WI38 (cell line): ENCODE data around the gene CFAP298.
"Not testable (repeated sequence)": the region's sequence is repeated elsewhere in the genome, so short reads cannot be mapped to it uniquely, and the experiment has no call there.

Source experiments
- H3K4me3 ChIP-seq: 2 replicates; pipeline ENCODE4 v1.5.1; 2011; ENCODE audit warnings: low read depth, mild to moderate bottlenecking, control low read depth, low read length
- TF ChIP-seq, protein P1 (sequence below): IDR thresholded peaks from 2 replicates; pipeline ENCODE4 v1.5.1; 2012; ENCODE audit warnings: low read depth, mild to moderate bottlenecking, control low read depth, low read length

Gene CFAP298

DNA sequence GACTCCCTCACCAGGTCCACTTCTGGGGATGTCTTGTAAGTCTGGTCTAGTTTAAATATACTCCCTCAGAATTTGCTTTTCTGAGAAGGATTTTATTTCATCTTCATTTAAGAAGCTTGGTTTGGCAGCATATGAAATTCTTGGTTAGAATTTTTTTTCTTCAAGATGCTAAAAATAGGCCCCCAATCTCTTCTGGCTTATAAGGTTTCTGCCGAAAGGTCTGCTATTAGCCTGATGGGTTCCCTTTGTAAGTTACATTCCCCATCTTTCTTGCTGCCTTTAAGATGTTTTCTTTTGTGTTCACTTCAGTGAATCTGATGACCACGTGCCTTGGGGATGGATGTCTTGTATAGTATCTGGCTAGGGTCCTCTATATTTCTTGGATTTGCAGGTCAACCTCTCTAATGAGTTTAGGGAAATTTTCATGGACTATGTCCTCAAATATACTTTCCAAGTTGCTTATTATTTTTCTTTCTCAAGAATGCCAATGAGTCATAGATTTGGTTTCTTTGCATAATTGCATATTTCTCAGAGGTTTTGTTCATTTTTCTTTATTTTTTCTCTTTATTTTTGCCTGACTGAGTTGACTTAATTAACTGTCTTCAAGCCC is 46.2 kb downstream of the CFAP298 start:
- H3K4me3 ChIP-seq = no peak overlapping the region
- TF ChIP-seq, protein P1, sequence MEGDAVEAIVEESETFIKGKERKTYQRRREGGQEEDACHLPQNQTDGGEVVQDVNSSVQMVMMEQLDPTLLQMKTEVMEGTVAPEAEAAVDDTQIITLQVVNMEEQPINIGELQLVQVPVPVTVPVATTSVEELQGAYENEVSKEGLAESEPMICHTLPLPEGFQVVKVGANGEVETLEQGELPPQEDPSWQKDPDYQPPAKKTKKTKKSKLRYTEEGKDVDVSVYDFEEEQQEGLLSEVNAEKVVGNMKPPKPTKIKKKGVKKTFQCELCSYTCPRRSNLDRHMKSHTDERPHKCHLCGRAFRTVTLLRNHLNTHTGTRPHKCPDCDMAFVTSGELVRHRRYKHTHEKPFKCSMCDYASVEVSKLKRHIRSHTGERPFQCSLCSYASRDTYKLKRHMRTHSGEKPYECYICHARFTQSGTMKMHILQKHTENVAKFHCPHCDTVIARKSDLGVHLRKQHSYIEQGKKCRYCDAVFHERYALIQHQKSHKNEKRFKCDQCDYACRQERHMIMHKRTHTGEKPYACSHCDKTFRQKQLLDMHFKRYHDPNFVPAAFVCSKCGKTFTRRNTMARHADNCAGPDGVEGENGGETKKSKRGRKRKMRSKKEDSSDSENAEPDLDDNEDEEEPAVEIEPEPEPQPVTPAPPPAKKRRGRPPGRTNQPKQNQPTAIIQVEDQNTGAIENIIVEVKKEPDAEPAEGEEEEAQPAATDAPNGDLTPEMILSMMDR = no peak

DNA sequence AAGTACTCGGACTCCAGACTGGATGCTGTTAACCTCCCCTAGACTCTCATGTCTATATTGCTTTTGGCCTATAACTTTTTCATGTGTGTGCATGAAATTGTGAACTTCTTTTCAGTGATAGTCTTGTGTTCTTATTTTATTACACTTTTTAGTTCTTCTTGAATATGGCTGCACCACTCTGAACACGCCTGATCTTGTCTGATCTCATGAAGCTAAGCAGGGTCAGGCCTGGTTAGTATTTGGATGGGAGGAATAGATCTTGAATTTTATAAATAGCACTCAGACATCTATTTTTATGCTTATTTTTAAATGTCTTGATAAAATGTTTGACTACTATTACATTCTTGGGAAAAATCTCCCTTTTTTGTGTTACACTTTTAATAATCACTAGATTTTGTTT is 49.3 kb downstream of the CFAP298 start:
- H3K4me3 ChIP-seq = no peak overlapping the region

DNA sequence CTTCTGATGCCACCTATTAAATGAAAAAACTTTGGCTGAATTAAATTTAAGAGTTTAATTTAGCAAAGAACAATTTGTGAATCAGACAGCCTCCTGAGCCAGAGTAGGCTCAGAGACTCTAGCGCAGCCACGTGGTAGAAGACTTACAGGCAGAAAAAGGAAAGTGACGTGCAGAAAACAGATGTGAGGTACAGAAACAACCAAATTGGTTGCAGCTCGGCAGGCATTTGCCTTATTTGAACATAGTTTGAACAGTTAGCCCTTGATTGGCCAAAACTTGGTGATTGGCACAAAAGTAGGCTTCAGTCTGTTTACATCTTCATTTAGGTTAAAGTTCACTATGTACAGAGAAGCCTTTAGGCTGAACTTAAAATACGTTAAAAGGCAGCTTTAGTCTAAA is 49.8 kb downstream of the CFAP298 start:
- TF ChIP-seq, protein P1 = peak; percentile 21; the same call in 1 of the 2 replicates

More for the DNA sequence above, 49.3 kb downstream of the CFAP298 start:
- TF ChIP-seq, protein P1 = no peak

DNA sequence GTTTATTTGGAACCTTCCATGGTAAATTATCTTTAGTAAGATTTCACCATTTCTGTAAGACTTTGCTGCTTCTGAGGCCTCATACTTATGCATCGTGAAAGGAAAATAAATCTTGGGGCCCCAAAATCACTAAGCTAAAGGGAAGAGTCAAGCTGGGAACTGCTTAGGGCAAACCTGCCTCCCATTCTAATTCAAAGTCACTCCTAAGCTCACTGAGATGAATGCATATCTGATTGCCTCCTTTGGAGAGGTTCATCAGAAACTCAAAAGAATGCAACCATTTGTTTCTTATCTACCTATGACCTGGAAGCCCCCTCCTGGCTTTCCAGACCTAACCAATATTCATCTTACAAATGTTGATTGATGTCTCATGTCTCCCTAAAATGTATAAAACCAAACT is 50.7 kb downstream of the CFAP298 start:
- not testable (repeated sequence) for H3K4me3 ChIP-seq

More for the DNA sequence above, 49.8 kb downstream of the CFAP298 start:
- H3K4me3 ChIP-seq = no peak overlapping the region

DNA sequence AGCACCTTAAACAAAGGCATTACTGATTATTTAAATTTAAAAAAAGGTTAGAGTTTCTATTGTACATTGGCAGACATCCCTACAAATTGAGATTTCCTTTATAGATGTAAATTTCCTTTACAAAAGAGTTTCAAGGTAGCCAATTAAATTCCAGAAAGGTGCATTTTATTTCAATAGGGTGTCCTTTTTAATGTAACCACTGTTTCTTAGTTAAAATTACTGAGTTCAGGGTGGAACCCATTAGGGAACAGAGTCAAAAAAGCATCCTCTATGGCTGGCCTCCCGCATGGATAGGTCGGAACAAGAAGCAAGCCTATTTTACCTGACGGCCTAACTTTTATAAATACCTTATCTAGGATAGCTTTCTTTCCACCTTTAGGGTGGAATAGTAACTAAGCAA is 51.3 kb downstream of the CFAP298 start:
- no peak overlapping the region for H3K4me3 ChIP-seq
- TF ChIP-seq, protein P1 = no peak

DNA sequence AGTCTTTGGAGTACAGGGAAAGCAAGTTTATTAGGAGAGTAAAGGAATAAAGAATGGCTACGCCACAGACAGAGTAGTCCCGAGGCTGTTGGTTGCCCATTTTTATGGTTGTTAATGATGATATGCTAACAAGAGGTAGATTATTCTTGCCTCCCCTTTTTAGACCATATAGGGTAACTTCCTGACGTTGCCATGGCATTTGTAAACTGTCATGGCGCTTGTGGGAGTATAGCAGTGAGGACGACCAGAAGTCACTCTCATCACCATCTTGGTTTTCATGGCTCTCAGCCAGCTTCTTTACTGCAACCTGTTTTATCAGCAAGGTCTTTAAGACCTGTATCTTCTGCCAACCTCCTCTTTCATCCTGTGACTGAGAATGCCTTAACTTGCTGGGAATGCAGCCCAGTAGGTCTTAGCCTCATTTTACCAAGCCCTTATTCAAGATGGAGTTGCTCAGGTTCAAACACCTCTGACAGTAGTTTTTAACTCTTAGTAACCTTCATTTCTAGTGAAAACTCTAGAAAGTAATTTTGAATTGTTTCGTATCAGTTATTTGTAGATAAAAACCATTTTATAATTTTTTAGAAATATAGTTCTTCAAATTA is 53.1 kb downstream of the CFAP298 start:
- H3K4me3 ChIP-seq = no peak overlapping the region
- TF ChIP-seq, protein P1 = no peak

DNA sequence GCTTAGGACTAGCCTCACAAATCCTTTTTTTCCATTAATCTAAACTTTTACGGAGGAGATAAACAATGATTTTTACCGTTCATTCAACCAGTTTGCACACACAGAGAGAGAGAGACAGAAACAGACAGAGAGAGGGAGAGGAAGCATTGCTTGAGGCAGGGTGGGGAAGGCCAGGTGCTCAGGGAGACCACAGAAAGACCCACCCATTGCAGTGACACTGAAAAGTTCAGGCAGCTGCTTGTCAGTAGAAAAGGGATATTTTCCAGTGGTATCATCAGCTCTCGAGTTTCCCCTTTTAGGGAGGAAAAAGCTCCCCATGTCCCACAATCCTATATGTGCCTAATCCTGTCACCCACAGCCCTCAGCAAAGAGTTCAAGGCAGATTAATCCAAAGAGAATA is 54.1 kb downstream of the CFAP298 start:
- TF ChIP-seq, protein P1 = no peak
- no peak overlapping the region for H3K4me3 ChIP-seq
